Measurements from ENCODE around the gene PCDHGB3. TPM values are rescaled to one million over a fixed set of nuclear protein-coding genes. Genes with fewer than 3 reads are reported as not detected.
"Not testable (repeated sequence)": the region's sequence is repeated elsewhere in the genome, so short reads cannot be mapped to it uniquely, and the experiment has no call there.

PCDHGB3 gene
- polyA plus RNA-seq, 4 donors: 1.7 to 2.3 (median 2.0) TPM

GRCh38 chr5:141389153-141390042, 19.4 kb downstream of the PCDHGB3 start:
- DNase-seq (ENCODE audit: low read depth in 4 of 4, low spot score in 3 of 4): no peak

- DNase-seq (ENCODE audit: low read depth in 4 of 4, low spot score in 3 of 4): no peak
Observed at GRCh38 chr5:141392429-141393198, 22.6 kb downstream of the PCDHGB3 start, which contains the start of gene PCDHGA8. Gene PCDHGA8 (plus strand): TSS chr5:141392633. CDS start chr5:141392814, 181 bp downstream.

GRCh38 chr5:141393267-141393666, 23.2 kb downstream of the PCDHGB3 start:
- DNase-seq (ENCODE audit: low read depth in 4 of 4, low spot score in 3 of 4): no peak

GRCh38 chr5:141394401-141395187, 24.6 kb downstream of the PCDHGB3 start:
- DNase-seq (ENCODE audit: low read depth in 4 of 4, low spot score in 3 of 4): not testable (repeated sequence)

GRCh38 chr5:141397756-141398551, 27.9 kb downstream of the PCDHGB3 start, which contains the start of gene PCDHGB5:
Gene PCDHGB5 (plus strand): TSS chr5:141397947. CDS start chr5:141398128, 181 bp downstream.
- DNase-seq (ENCODE audit: low read depth in 4 of 4, low spot score in 3 of 4): not testable (repeated sequence)

- DNase-seq (ENCODE audit: low read depth in 4 of 4, low spot score in 3 of 4): no peak
Observed at GRCh38 chr5:141398608-141399007, 28.6 kb downstream of the PCDHGB3 start.

- no peak for DNase-seq (ENCODE audit: low read depth in 4 of 4, low spot score in 3 of 4)
Observed at GRCh38 chr5:141399555-141400258, 29.7 kb downstream of the PCDHGB3 start.

GRCh38 chr5:141402553-141403243, 32.7 kb downstream of the PCDHGB3 start, which contains the start of gene PCDHGA9:
Gene PCDHGA9 (plus strand): TSS chr5:141402778. CDS start chr5:141402953, 175 bp downstream.
- DNase-seq (ENCODE audit: low read depth in 4 of 4, low spot score in 3 of 4): no peak

GRCh38 chr5:141403387-141403786, 33.3 kb downstream of the PCDHGB3 start:
- no peak for DNase-seq (ENCODE audit: low read depth in 4 of 4, low spot score in 3 of 4)

GRCh38 chr5:141407790-141408505, 37.9 kb downstream of the PCDHGB3 start, which contains the start of gene PCDHGB6:
Gene PCDHGB6 (plus strand): TSS chr5:141408021. CDS start chr5:141408203, 182 bp downstream.
- not testable (repeated sequence) for DNase-seq (ENCODE audit: low read depth in 4 of 4, low spot score in 3 of 4)

- no peak for DNase-seq (ENCODE audit: low read depth in 4 of 4, low spot score in 3 of 4)
Observed at GRCh38 chr5:141409598-141410306, 39.7 kb downstream of the PCDHGB3 start.

- no peak for DNase-seq (ENCODE audit: low read depth in 4 of 4, low spot score in 3 of 4)
Observed at GRCh38 chr5:141411575-141411974, 41.5 kb downstream of the PCDHGB3 start.

GRCh38 chr5:141412854-141413539, 43.0 kb downstream of the PCDHGB3 start, which contains the start of gene PCDHGA10:
Gene PCDHGA10 (plus strand): TSS chr5:141412987. CDS start chr5:141413176, 189 bp downstream.
- no peak for DNase-seq (ENCODE audit: low read depth in 4 of 4, low spot score in 3 of 4)

GRCh38 chr5:141413540-141414069, 43.6 kb downstream of the PCDHGB3 start:
- DNase-seq (ENCODE audit: low read depth in 4 of 4, low spot score in 3 of 4): no peak

- DNase-seq (ENCODE audit: low read depth in 4 of 4, low spot score in 3 of 4): not testable (repeated sequence)
Observed at GRCh38 chr5:141414548-141415274, 44.7 kb downstream of the PCDHGB3 start.
